Adipocyte (in vitro differentiated cells): Measurements from ENCODE around the gene ATXN1.
"Not testable (repeated sequence)": the region's sequence is repeated elsewhere in the genome, so short reads cannot be mapped to it uniquely, and the experiment has no call there.

Experiments used
- DNase-seq: peaks from one replicate; pipeline ENCODE4 v3.0.0-alpha.2; 2015; ENCODE audit warnings: low read depth
- H3K27me3 ChIP-seq: replicated peaks from 2 replicates; pipeline ENCODE4 v1.7.0; 2013; ENCODE audit warnings: mild to moderate bottlenecking, low read length, moderate library complexity; ENCODE audit not compliant: control insufficient read depth, insufficient read depth
- H3K36me3 ChIP-seq: 2 replicates; pipeline ENCODE4 v1.7.0; 2013; ENCODE audit warnings: low read length, mild to moderate bottlenecking, moderate library complexity; ENCODE audit not compliant: control insufficient read depth, insufficient read depth, severe bottlenecking
- H3K4me1 ChIP-seq: 2 replicates; pipeline ENCODE4 v1.7.0; 2013; ENCODE audit warnings: mild to moderate bottlenecking, low read length, moderate library complexity; ENCODE audit not compliant: control insufficient read depth, insufficient read depth
- H3K4me3 ChIP-seq: 2 replicates; pipeline ENCODE4 v1.7.0; 2013; ENCODE audit warnings: mild to moderate bottlenecking, low read length, moderate library complexity
- H3K9ac ChIP-seq: 2 replicates; pipeline ENCODE4 v1.7.0; 2013; ENCODE audit warnings: mild to moderate bottlenecking, low read length, moderate library complexity
- H3K9me3 ChIP-seq: 2 replicates; pipeline ENCODE4 v1.7.0; 2013; ENCODE audit warnings: mild to moderate bottlenecking, low read length, moderate library complexity; ENCODE audit not compliant: control insufficient read depth

ATXN1 gene

DNA sequence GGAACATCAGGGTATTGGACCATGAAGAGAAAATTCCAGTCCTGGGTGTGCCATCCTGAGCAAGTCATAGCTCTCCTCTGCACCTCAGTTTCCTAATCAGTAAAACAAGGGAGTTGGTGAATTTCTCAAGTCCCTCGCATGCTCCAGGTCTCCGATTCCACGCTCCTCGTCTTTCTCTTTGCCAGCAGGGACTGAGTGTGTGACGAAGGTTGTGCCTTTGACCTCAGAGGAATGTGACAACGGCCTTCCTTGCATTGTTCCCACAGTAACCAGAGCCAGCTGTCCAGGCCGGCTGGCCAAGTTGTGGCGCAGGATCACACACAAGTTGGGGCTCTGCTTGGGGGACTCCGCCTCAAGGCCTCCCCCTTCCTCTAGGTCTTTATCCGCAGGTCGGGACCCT, 217.3 kb downstream of the ATXN1 start:
- no peak overlapping the region for H3K9ac ChIP-seq
- H3K36me3 ChIP-seq = no peaks in the 10 kb centered on the region
- peak; percentile 88 for DNase-seq
- no peaks in the 10 kb centered on the region for H3K27me3 ChIP-seq
- H3K9me3 ChIP-seq = no peaks in the 10 kb centered on the region
- H3K4me1 ChIP-seq = peaks cover 34% of the 10 kb centered on the region
- no peak overlapping the region for H3K4me3 ChIP-seq

DNA sequence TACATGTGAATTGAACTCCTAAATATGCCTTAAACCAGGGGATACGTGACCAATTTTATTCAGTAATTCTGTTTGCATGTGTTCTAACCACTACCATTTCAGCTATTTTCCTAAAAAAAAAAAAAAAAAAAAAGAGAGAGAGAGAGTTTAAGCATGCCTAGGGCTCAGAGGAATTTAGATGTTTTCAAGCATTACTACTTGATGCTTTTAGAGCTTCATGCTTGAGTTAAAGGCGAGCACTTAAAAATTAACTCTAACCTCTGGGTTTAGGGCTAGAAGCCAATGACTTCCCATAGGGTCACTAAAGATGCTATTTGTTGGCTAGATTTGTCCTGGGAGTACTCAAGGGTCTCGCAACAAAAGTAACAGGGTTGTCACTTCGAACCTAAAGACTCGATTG, 217.7 kb downstream of the ATXN1 start:
- no peaks in the 10 kb centered on the region for H3K36me3 ChIP-seq
- no peaks in the 10 kb centered on the region for H3K27me3 ChIP-seq
- H3K4me1 ChIP-seq = peaks cover 34% of the 10 kb centered on the region
- H3K4me3 ChIP-seq = no peak overlapping the region
- no peak overlapping the region for H3K9ac ChIP-seq
- no peaks in the 10 kb centered on the region for H3K9me3 ChIP-seq
- DNase-seq = peak; percentile 71

DNA sequence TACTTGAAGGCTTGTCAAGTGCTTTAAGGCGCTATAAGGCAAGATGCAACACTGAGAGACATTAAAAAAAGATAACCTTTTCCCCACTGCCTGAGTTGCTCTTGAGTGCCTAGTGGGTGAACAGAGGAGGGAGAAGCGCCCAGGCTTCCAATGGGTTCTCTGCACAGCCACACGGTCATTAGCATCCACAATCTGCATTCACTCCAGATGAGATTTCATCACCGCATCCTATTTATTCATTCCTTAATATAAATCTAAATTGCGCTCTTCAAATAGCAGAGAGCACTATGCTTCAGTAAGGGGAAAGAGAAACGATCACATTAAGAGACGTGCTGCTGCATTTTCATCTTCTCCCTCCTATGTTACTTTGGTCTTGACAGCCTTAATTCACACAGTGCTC, 219.2 kb downstream of the ATXN1 start:
- no peaks in the 10 kb centered on the region for H3K36me3 ChIP-seq
- H3K4me1 ChIP-seq = peaks cover 30% of the 10 kb centered on the region
- H3K9me3 ChIP-seq = no peaks in the 10 kb centered on the region
- H3K9ac ChIP-seq = no peak overlapping the region
- H3K27me3 ChIP-seq = no peaks in the 10 kb centered on the region
- DNase-seq = no peak
- peak overlapping the region; percentile 6 for H3K4me3 ChIP-seq

DNA sequence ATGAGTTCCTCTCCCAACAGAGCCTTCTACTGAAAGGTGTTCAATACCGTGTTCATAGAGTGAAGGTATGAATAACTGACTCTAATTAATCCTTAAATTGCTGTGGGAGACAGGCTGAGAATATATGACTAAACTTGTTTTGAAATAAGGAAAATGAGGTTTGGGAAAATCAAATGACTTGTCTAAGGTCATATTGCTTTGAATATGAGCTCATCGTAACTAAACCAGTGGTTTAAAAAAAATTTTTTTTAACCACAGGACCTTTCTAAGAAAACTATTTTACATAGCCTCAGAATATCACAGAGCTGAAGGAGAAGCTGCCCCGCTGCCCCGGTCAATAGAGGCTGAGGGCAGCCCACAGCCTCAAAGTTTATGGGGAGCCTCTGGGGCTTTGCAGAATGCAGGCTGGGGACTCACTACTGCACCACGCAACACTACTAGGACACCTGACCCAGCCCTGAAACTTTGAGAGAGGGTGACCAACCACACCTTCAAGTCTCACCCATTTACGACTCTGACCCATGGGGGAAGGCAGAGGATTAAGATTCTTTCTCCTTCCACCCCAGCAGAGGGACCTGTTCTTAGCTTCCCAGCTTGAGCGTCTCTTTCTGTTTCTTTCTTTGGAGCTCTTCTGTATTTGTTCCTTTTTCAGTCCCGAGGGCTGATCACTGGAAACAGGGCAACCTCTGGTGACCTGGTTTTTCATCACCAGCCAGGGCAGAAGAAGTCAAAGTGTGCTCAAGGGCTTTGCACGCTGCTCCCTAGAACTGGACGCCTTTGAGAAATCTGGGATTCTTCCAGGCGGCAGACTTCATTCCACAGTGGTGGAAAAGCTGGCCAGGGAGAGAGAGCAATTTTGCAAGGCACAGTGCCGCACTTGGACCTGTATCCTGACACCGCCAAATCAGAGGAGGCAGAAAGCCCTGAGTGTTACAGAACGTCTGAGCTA, 220.2 kb downstream of the ATXN1 start:
- H3K4me1 ChIP-seq = peaks cover 22% of the 10 kb centered on the region
- no peak for DNase-seq
- H3K27me3 ChIP-seq = no peaks in the 10 kb centered on the region
- no peaks in the 10 kb centered on the region for H3K36me3 ChIP-seq
- peak overlapping the region; percentile 31 for H3K4me3 ChIP-seq
- no peaks in the 10 kb centered on the region for H3K9me3 ChIP-seq
- H3K9ac ChIP-seq = no peak overlapping the region

DNA sequence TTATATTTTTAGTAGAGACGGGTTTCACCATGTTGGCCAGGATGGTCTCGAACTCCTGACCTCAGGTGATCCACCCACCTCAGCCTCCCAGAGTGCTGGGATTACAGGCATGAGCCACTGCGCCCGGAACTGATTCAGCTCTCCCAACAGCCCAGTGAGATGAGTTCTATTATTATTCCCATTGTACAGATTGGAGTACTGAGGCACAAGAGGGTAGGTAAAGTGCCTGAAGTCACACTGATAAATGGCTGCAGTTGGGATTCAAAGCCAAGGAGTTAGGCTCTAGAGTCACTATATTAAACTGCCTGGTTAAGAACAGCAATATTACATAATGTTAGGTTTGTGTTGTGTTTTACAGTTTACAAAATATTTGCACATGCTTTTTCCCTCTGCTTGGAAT, 220.9 kb downstream of the ATXN1 start:
- not testable (repeated sequence) for H3K9ac ChIP-seq, H3K4me3 ChIP-seq, DNase-seq, H3K9me3 ChIP-seq, H3K36me3 ChIP-seq, H3K27me3 ChIP-seq
- H3K4me1 ChIP-seq = peaks cover 22% of the 10 kb centered on the region

DNA sequence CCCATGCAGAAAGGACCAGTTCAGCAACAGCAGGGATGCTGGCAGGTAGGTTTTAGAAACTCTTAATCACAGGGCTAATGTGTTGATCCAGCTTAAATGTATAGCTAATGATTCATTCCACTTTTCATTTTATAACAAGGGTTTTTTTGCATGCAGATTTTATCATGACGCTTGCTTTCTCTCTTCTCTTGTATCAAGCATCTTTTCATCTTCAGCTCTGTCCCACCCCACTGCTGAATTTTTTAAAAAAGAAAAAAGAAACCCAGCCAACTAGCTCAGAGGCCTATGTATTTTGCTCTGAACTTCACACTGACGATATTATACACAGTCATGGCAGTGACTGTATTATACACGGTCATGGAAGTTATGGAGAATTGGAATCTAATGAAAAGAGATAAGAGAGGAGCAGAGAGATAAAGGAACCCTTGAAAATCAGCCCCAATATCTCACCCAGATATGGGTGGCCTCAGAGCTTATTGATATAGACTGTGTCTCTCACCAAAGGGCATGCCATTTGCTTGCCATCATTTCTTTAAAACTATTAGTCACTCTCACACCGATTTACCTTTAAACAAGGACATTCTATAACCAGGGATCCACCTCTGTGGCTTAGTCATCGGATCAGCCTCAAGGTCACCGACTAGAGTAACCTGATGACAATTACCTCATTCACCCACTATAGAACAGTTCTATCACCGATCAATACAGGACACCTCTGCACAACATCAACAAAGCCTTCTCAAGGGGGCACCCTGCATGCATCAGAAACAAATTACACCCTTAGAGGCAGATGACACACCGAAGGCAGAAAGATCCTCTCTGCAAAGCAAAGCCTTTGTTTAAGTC, 222.0 kb downstream of the ATXN1 start:
- H3K4me1 ChIP-seq = peaks cover 14% of the 10 kb centered on the region
- H3K4me3 ChIP-seq = no peak overlapping the region
- H3K27me3 ChIP-seq = no peaks in the 10 kb centered on the region
- H3K9me3 ChIP-seq = no peaks in the 10 kb centered on the region
- no peak for DNase-seq
- H3K36me3 ChIP-seq = no peaks in the 10 kb centered on the region
- H3K9ac ChIP-seq = no peak overlapping the region

DNA sequence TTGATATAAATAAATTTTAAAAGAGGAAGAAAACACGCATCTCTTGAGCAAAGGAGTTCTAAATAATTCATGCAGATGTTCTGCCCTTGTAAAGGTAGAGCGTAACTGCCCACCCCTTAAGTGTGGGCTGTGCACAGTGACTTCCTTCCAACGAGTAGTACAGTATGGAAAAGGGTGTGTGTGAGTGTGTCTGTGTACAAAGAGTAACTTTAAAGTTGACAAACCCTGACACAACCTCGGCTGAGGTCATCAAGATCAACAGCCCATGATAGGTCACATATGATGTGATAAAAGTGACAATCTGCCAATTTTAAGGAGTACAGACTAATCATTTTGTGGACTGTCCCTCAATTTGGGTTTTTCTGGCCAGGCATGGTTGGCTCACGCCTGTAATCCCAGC, 225.7 kb downstream of the ATXN1 start:
- no peak for DNase-seq
- Histone ChIP-seq H3K27me3 (no peaks in the 10 kb centered on the region), H3K9me3 (no peaks in the 10 kb centered on the region), H3K4me3 (no peak overlapping the region), H3K4me1 (peaks cover 12% of the 10 kb centered on the region), H3K36me3 (no peaks in the 10 kb centered on the region), H3K9ac (no peak overlapping the region)

DNA sequence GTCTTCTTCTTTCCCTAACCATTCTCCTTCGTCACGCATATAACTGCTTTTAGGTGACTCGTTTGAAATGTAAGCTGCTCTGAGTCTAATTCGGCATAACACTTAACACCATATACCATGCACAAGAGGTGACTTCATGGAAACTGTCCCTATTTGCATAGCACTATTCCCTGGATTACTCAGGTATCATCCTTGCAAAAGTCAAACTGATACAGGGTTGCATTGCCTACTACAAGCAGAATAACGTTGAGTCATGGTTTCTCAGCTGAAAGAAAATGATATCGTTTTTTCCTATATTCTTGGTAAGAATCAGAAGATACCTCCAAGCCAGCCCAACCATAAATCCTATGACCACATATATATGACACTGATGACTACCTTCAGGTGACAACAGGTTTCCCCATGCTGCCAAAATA, 227.5 kb downstream of the ATXN1 start:
- Histone ChIP-seq H3K9ac (no peak overlapping the region), H3K9me3 (no peaks in the 10 kb centered on the region), H3K4me3 (no peak overlapping the region), H3K27me3 (no peaks in the 10 kb centered on the region), H3K4me1 (peaks cover 12% of the 10 kb centered on the region), H3K36me3 (no peaks in the 10 kb centered on the region)
- no peak for DNase-seq

DNA sequence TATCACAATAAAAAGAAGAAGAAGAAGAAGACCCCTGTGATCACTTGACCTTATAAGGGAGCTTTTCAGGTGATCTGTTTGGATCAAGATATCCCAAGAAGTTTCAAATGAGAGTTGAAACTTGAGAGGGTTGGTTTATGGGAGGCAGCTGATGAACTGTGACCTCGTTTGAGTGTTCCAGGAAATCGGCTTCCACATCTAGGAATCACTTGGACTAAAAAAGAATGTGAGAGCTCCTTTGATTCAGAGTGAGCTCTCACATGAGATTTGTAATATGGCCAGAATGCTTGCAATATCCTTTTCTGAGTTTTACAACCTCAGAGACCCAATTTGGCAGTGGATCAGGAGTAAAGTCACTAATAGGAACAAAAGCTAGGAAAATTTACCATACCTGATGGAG, 228.1 kb downstream of the ATXN1 start:
- no peaks in the 10 kb centered on the region for H3K27me3 ChIP-seq
- DNase-seq = no peak
- H3K9ac ChIP-seq = no peak overlapping the region
- H3K4me3 ChIP-seq = no peak overlapping the region
- H3K9me3 ChIP-seq = no peaks in the 10 kb centered on the region
- H3K4me1 ChIP-seq = peaks cover 12% of the 10 kb centered on the region
- no peaks in the 10 kb centered on the region for H3K36me3 ChIP-seq

DNA sequence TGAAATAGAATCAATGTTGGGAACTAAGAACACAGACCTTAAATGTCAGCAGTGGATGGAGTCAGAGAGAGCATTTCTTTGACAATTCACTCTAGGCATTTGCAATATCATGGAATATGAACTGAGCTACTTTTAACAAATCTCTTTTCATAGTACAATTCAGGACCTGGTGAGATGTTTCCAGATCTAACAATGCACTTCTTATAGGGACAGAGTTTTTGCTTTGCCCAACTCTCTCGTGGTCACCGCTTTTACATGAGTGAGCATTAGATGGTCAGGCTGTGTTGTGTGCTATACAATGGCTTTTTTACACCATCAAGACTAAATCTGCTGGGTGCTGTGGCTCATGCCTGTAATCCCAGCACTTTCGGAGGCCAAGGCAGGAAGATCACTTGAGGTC, 233.6 kb downstream of the ATXN1 start:
- Histone ChIP-seq H3K27me3 (no peaks in the 10 kb centered on the region), H3K4me1 (peaks cover 11% of the 10 kb centered on the region), H3K4me3 (no peak overlapping the region), H3K9ac (no peak overlapping the region), H3K9me3 (no peaks in the 10 kb centered on the region), H3K36me3 (no peaks in the 10 kb centered on the region)
- DNase-seq = no peak

DNA sequence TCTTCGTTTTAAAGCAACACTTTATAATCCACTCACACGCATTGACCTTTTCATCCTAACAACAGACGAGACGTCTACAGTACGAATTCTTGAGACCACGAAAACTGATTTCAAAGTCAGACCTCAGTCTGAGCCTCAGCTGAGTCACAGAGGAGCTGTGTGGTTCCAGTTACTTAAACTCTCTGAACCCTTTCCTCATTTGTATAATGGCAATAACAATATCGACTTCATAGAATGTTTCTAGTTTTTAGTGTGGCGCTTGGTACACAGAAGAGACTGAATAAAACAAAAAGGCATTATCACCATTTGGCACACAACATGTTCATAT, 236.9 kb downstream of the ATXN1 start:
- Histone ChIP-seq H3K4me1 (peaks cover 11% of the 10 kb centered on the region), H3K9ac (no peak overlapping the region), H3K9me3 (no peaks in the 10 kb centered on the region), H3K36me3 (peaks cover 3% of the 10 kb centered on the region), H3K4me3 (no peak overlapping the region), H3K27me3 (no peaks in the 10 kb centered on the region)
- DNase-seq = peak; percentile 46
